Tibial nerve (tissue), 3 donors: ENCODE results near the gene MAPK10.

Experiments used
- CTCF ChIP-seq, 5 experiments: fragments of 200-600 bp in 3 of 5; fragments of 450-650 bp in 2 of 5; sonication (generic) in 3 of 5; IDR thresholded peaks; one replicate each; pipeline ENCODE4 v1.5.1; 2016 to 2019; ENCODE audit warnings: antibody characterized with exemption in 5 of 5, mild to moderate bottlenecking in 3 of 5, moderate library complexity in 2 of 5
- POLR2A ChIP-seq, 2 donors: fragments of 450-650 bp; IDR thresholded peaks; one replicate each; pipeline ENCODE4 v1.6.1; 2017; ENCODE audit warnings: antibody characterized with exemption in 2 of 2, mild to moderate bottlenecking in 2 of 2, moderate library complexity in 2 of 2

- no peak for TF ChIP-seq CTCF (IDR thresholded peaks at IDR 0.05)
- TF ChIP-seq POLR2A (IDR thresholded peaks at IDR 0.05) = no peak
These were observed 57.6 kb downstream of the MAPK10 start for GRCh38 chr4:86302251-86302650.
